Activated CD4-positive, alpha-beta memory T cell treated with anti-CD3 and anti-CD28 coated beads for 36 hours (primary cell): ENCODE results near the gene DBR1. TPM values are rescaled to one million over a fixed set of nuclear protein-coding genes. Genes with fewer than 3 reads are reported as not detected.

Experiments
- CTCF ChIA-PET: fragments of 350-600 bp; sonication (Branson Sonifier 250); formaldehyde crosslinking; loops from one replicate; lab custom pipeline; 2021; ENCODE audit warnings: antibody characterized with exemption, inconsistent platforms; lab: Charles Lee
- POLR2A ChIA-PET: fragments of 350-600 bp; sonication (Branson Sonifier 250); formaldehyde crosslinking; loops from one replicate; lab custom pipeline; 2021; ENCODE audit warnings: antibody characterized with exemption; lab: Charles Lee
- DNase-seq: peaks from one replicate; pipeline ENCODE4 v3.0.0-alpha.2; 2020
- H3K27ac Mint-ChIP-seq: one replicate; pipeline ENCODE4 v1.8.0; 2021; ENCODE audit warnings: mixed read lengths
- H3K27me3 Mint-ChIP-seq: one replicate; pipeline ENCODE4 v1.8.0; 2021; ENCODE audit warnings: mixed read lengths
- H3K36me3 Mint-ChIP-seq: one replicate; pipeline ENCODE4 v1.8.0; 2021; ENCODE audit warnings: mixed read lengths
- H3K4me1 Mint-ChIP-seq: one replicate; pipeline ENCODE4 v1.8.0; 2021; ENCODE audit warnings: low read depth, mixed read lengths
- H3K4me3 Mint-ChIP-seq: one replicate; pipeline ENCODE4 v1.8.0; 2021; ENCODE audit warnings: mild to moderate bottlenecking, mixed read lengths
- H3K9me3 Mint-ChIP-seq: one replicate; pipeline ENCODE4 v1.8.0; 2021; ENCODE audit warnings: mixed read lengths
- intact Hi-C: fragments of 100-400 bp; cut with micrococcal nuclease; formaldehyde crosslinking; loops from one replicate; pipeline ENCODE4 v1.15.1; 2023
- total RNA-seq, 2 experiments: library from RNA; stranded (reverse); gene quantifications; one replicate each; pipeline ENCODE4 v1.2.3, GENCODE V29; 2021

Gene DBR1
- total RNA-seq, 2 experiments from 2014 or later = 21.7 to 22.6 TPM

GRCh38 chr3:138114988-138115971 is 59.4 kb downstream of the DBR1 start, which contains the start of gene DZIP1L:
Gene DZIP1L (minus strand): TSS chr3:138115608. CDS start chr3:138103971, 11,637 bp downstream.
- DNase-seq = peak; percentile 43
- Mint-ChIP-seq H3K27ac (no peak within 1 kb of the TSS), H3K27me3 (peaks cover 42% of the 10 kb centered on the region), H3K9me3 (no peaks in the 10 kb centered on the region), H3K36me3 (no peaks in the 10 kb centered on the region), H3K4me3 (peak within 1 kb of the TSS; percentile 70), H3K4me1 (peaks cover 5% of the 10 kb centered on the region)
- intact Hi-C loops = loop anchor here (5.0 kb wide), 1 partner anchor 33 kb away; no protein-coding TSS in a partner anchor
- ChIA-PET CTCF (interaction anchor here (0.6 to 6.2 kb wide), 4 partner anchors 43 to 801 kb away, joined by 3 to 127 read pairs (median 4); no protein-coding TSS in a partner anchor), POLR2A (interaction anchor here (0.7 kb wide), 1 partner anchor 39 kb away, joined by 3 read pairs; no protein-coding TSS in a partner anchor)

GRCh38 chr3:138114431-138114918 is 60.2 kb downstream of the DBR1 start:
- Mint-ChIP-seq H3K27ac (no peak overlapping the region), H3K4me3 (peak overlapping the region; percentile 70), H3K27me3 (peaks cover 44% of the 10 kb centered on the region), H3K9me3 (no peaks in the 10 kb centered on the region), H3K36me3 (no peaks in the 10 kb centered on the region), H3K4me1 (peaks cover 5% of the 10 kb centered on the region)
- ChIA-PET CTCF (interaction anchor here (6.2 kb wide), 1 partner anchor 43 kb away, joined by 127 read pairs; no protein-coding TSS in a partner anchor), POLR2A (no interaction called here)
- DNase-seq = no peak
- intact Hi-C loops = no loop called here

DNA sequence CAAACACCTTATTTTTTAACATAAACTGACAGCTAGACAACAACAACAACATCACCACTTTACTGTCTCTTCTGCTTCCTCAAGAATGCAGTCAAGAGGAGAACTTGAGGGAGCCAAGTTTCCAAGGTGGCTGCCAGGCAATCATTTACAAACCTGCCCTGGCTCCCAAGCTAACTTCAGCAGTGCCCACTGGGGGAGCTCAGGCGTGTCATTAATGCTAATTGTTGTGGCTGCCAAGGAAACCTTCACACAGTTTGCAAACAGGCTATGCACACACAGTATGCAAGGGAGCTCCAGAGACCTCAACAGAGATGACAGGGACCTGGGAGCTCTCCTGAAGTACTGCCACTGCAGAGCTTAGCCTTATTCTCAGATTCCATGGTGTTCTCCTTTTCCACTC is 61.4 kb downstream of the DBR1 start:
- H3K4me1 Mint-ChIP-seq = peaks cover 5% of the 10 kb centered on the region
- POLR2A ChIA-PET = no interaction called here
- no peaks in the 10 kb centered on the region for H3K36me3 Mint-ChIP-seq
- no peaks in the 10 kb centered on the region for H3K9me3 Mint-ChIP-seq
- no peak for DNase-seq
- CTCF ChIA-PET = interaction anchor here (1.0 to 1.1 kb wide), 2 partner anchors 31 to 44 kb away, joined by 3 read pairs; no protein-coding TSS in a partner anchor
- peaks cover 42% of the 10 kb centered on the region for H3K27me3 Mint-ChIP-seq
- H3K27ac Mint-ChIP-seq = no peak overlapping the region
- H3K4me3 Mint-ChIP-seq = no peak overlapping the region
- intact Hi-C loops = no loop called here

- ChIA-PET POLR2A (no interaction called here), CTCF (no interaction called here)
- peaks cover 5% of the 10 kb centered on the region for H3K4me1 Mint-ChIP-seq
- no peak overlapping the region for H3K4me3 Mint-ChIP-seq
- no peak overlapping the region for H3K27ac Mint-ChIP-seq
- DNase-seq = no peak
- no peaks in the 10 kb centered on the region for H3K9me3 Mint-ChIP-seq
- H3K36me3 Mint-ChIP-seq = no peaks in the 10 kb centered on the region
- H3K27me3 Mint-ChIP-seq = peaks cover 42% of the 10 kb centered on the region
- intact Hi-C loops = no loop called here
These were observed 62.4 kb downstream of the DBR1 start for GRCh38 chr3:138112362-138112761.

Other genes starting within 250 kb of the DBR1 start
- not detected for gene CLDN18, start 164.8 kb downstream of the DBR1 start, total RNA-seq
- gene DZIP1L, start 59.3 kb downstream of the DBR1 start, total RNA-seq = not detected
- not detected for gene A4GNT, start 42.5 kb downstream of the DBR1 start, total RNA-seq
- 10 to 100 TPM; 37.7 to 39.6 TPM for gene ARMC8, start 12.4 kb upstream of the DBR1 start, total RNA-seq
- under 1 TPM; 0.58 to 0.90 TPM for gene NME9, start 154.9 kb upstream of the DBR1 start, total RNA-seq
- gene MRAS, start 173.7 kb upstream of the DBR1 start, total RNA-seq = under 1 TPM; 0.10 to 0.19 TPM